ENCODE data around the gene PGM5. TPM values are rescaled to one million over a fixed set of nuclear protein-coding genes. Genes with fewer than 3 reads are reported as not detected.
"Not testable (repeated sequence)": the region's sequence is repeated elsewhere in the genome, so short reads cannot be mapped to it uniquely, and the experiment has no call there.

PGM5 gene
- total RNA-seq (100 to 1,000 TPM in 7 of 9 donors, 10 to 100 TPM in 2; 55.6 to 244 (median 141) TPM), polyA plus RNA-seq (10 to 100 TPM; 27.3 to 43.6 (median 28.3) TPM)
- long read RNA-seq, donor 1, full-length matches to known transcripts: 14 of 20 reads
- long read RNA-seq, donor 1, partial matches to known transcripts: 6 of 20 reads
- long read RNA-seq, donor 1, other reads (novel, unspliced or antisense): 0 of 20 reads
- long read RNA-seq, donor 2, full-length matches to known transcripts: 10 of 26 reads
- long read RNA-seq, donor 2, partial matches to known transcripts: 16 of 26 reads
- long read RNA-seq, donor 2, other reads (novel, unspliced or antisense): 0 of 26 reads
- long read RNA-seq, donor 3, partial matches to known transcripts: 0 of 3 reads
- long read RNA-seq, donor 3, other reads (novel, unspliced or antisense): 0 of 3 reads
- long read RNA-seq, donor 4, partial matches to known transcripts: 1 of 9 reads
- long read RNA-seq, donor 4, other reads (novel, unspliced or antisense): 7 of 9 reads
- long read RNA-seq, donor 5, transcript PGM5-202 (11 exons, 3,338 nt): major isoform, 84 of 109 reads
- long read RNA-seq, donor 5, partial matches to known transcripts: 14 of 109 reads
- long read RNA-seq, donor 5, other reads (novel, unspliced or antisense): 10 of 109 reads
- long read RNA-seq, donor 6, partial matches to known transcripts: 11 of 18 reads
- long read RNA-seq, donor 6, other reads (novel, unspliced or antisense): 4 of 18 reads
- long read RNA-seq, donor 7, partial matches to known transcripts: 10 of 11 reads
- long read RNA-seq, donor 7, other reads (novel, unspliced or antisense): 0 of 11 reads
- long read RNA-seq, donor 8, full-length matches to known transcripts: 24 of 47 reads
- long read RNA-seq, donor 8, partial matches to known transcripts: 16 of 47 reads
- long read RNA-seq, donor 8, other reads (novel, unspliced or antisense): 7 of 47 reads
- long read RNA-seq, donor 9, full-length matches to known transcripts: 19 of 58 reads
- long read RNA-seq, donor 9, partial matches to known transcripts: 34 of 58 reads
- long read RNA-seq, donor 9, other reads (novel, unspliced or antisense): 5 of 58 reads
- long read RNA-seq, donor 10, transcript PGM5-202 (11 exons, 3,338 nt): major isoform, 7 of 7 reads
- long read RNA-seq, donor 10, partial matches to known transcripts: 0 of 7 reads
- long read RNA-seq, donor 10, other reads (novel, unspliced or antisense): 0 of 7 reads

- TF ChIP-seq POLR2A (IDR thresholded peaks at IDR 0.05): peak; percentile 11 to 77
- H3K9me3 ChIP-seq (replicated peaks in 1 of 3); H3K36me3 ChIP-seq (replicated peaks in 1 of 2); intact Hi-C loops (cut with DNase I); H3K4me1 ChIP-seq (replicated peaks in 1 of 2); H3K27me3 ChIP-seq: not testable (repeated sequence)
- peak within 1 kb of the TSS; percentile 68 to 95 (median 94) for H3K4me3 ChIP-seq
- DNase-seq: peak; percentile 55 to 65 (median 60)
- peak within 1 kb of the TSS in 4 of 5 donors; percentile 68 to 92 (median 82) for H3K27ac ChIP-seq
- 0 to 1% (median 1%) methylated on average over 13 to 57 of the region's 58 CpGs for WGBS, 4 donors
Observed at GRCh38 chr9:68356380-68357118, at the start of gene PGM5. Gene PGM5 (plus strand): TSS chr9:68356611. CDS start chr9:68357128, 517 bp downstream.

GRCh38 chr9:68307127-68307526 lies 49.3 kb upstream of the PGM5 start:
- intact Hi-C loops (cut with DNase I); DNase-seq; H3K9me3 ChIP-seq (replicated peaks in 1 of 3); H3K27ac ChIP-seq; H3K36me3 ChIP-seq (replicated peaks in 1 of 2); H3K27me3 ChIP-seq; H3K4me1 ChIP-seq (replicated peaks in 1 of 2); H3K4me3 ChIP-seq: not testable (repeated sequence)
- 20 to 38% (median 24%) methylated on average over 10 to 16 of the region's 35 CpGs for WGBS, 4 donors

- DNase-seq; H3K4me3 ChIP-seq; intact Hi-C loops (cut with DNase I); H3K9me3 ChIP-seq (replicated peaks in 1 of 3); H3K36me3 ChIP-seq (replicated peaks in 1 of 2); H3K27me3 ChIP-seq; H3K27ac ChIP-seq; H3K4me1 ChIP-seq (replicated peaks in 1 of 2): not testable (repeated sequence)
- 17 to 30% (median 18%) methylated on average over 8 to 18 of the region's 21 CpGs for WGBS, 4 donors
Observed at GRCh38 chr9:68307654-68308053, 48.8 kb upstream of the PGM5 start.

- H3K27me3 ChIP-seq; DNase-seq; H3K27ac ChIP-seq; H3K4me1 ChIP-seq (replicated peaks in 1 of 2); H3K9me3 ChIP-seq (replicated peaks in 1 of 3); H3K4me3 ChIP-seq; H3K36me3 ChIP-seq (replicated peaks in 1 of 2); intact Hi-C loops (cut with DNase I): not testable (repeated sequence)
- no CpG with 5 or more reads among the region's 5 CpGs for WGBS, 4 donors
Observed at GRCh38 chr9:68311208-68311607, 45.2 kb upstream of the PGM5 start.

- DNase-seq; H3K36me3 ChIP-seq (replicated peaks in 1 of 2); H3K9me3 ChIP-seq (replicated peaks in 1 of 3); intact Hi-C loops (cut with DNase I); H3K4me3 ChIP-seq; H3K4me1 ChIP-seq (replicated peaks in 1 of 2); H3K27me3 ChIP-seq; H3K27ac ChIP-seq: not testable (repeated sequence)
- WGBS, 4 donors: 68 to 80% (median 69%) methylated on average over 9 to 10 of the region's 10 CpGs
Observed at GRCh38 chr9:68318209-68318608, 38.2 kb upstream of the PGM5 start.

- intact Hi-C loops (cut with DNase I); DNase-seq; H3K27me3 ChIP-seq; H3K9me3 ChIP-seq (replicated peaks in 1 of 3); H3K4me3 ChIP-seq; H3K27ac ChIP-seq; H3K36me3 ChIP-seq (replicated peaks in 1 of 2); H3K4me1 ChIP-seq (replicated peaks in 1 of 2): not testable (repeated sequence)
- 31 to 33% methylated on average over 13 of the region's 24 CpGs; no CpG with 5 or more reads in 2 of the 4 donors for whole genome bisulfite sequencing, 4 donors
Observed at GRCh38 chr9:68323749-68324148, 32.7 kb upstream of the PGM5 start.

GRCh38 chr9:68324518-68324917 lies 31.9 kb upstream of the PGM5 start:
- intact Hi-C loops (cut with DNase I); H3K27ac ChIP-seq; H3K4me3 ChIP-seq; H3K27me3 ChIP-seq; H3K4me1 ChIP-seq (replicated peaks in 1 of 2); H3K36me3 ChIP-seq (replicated peaks in 1 of 2); H3K9me3 ChIP-seq (replicated peaks in 1 of 3); DNase-seq: not testable (repeated sequence)
- WGBS, 4 donors: 10 to 12% methylated on average over 2 to 6 of the region's 20 CpGs; no CpG with 5 or more reads in 2 of the 4 donors

- H3K36me3 ChIP-seq (replicated peaks in 1 of 2); H3K27ac ChIP-seq; intact Hi-C loops (cut with DNase I); H3K27me3 ChIP-seq; H3K4me1 ChIP-seq (replicated peaks in 1 of 2); H3K4me3 ChIP-seq; H3K9me3 ChIP-seq (replicated peaks in 1 of 3); DNase-seq: not testable (repeated sequence)
- WGBS, 4 donors: 68 to 74% (median 69%) methylated on average over 2 of the region's 4 CpGs
Observed at GRCh38 chr9:68329106-68329505, 27.3 kb upstream of the PGM5 start.

GRCh38 chr9:68330531-68331173 lies 25.8 kb upstream of the PGM5 start:
- H3K36me3 ChIP-seq (replicated peaks in 1 of 2); DNase-seq; H3K4me3 ChIP-seq; H3K27ac ChIP-seq; H3K4me1 ChIP-seq (replicated peaks in 1 of 2); H3K27me3 ChIP-seq; H3K9me3 ChIP-seq (replicated peaks in 1 of 3); intact Hi-C loops (cut with DNase I): not testable (repeated sequence)
- 86 to 89% (median 86%) methylated on average over 7 to 8 of the region's 11 CpGs for WGBS, 4 donors
